Anterior cingulate cortex (tissue), 58 donors: Measurements from ENCODE around the gene FMR1NB.
A peak's percentile ranks its signal among the peaks of the same experiment; 100 is the strongest.

Experiments used
- DNase-seq, 58 donors: peaks; one replicate each; lab custom pipeline; 2025; lab: John Stamatoyannopoulos, UW

FMR1NB gene

GRCh38 chrX:147981038-147981752, at the start of gene FMR1NB:
FMR1NB (plus strand) TSS chrX:147981337; CDS start chrX:147981403, 66 bp downstream.
- DNase-seq, result no peak

GRCh38 chrX:147933815-147934214, 47.3 kb upstream of the FMR1NB start:
- no peak for DNase-seq

GRCh38 chrX:147935156-147935758, 45.9 kb upstream of the FMR1NB start:
- no peak for DNase-seq

GRCh38 chrX:147945286-147945685, 35.9 kb upstream of the FMR1NB start:
- no peak for DNase-seq

- DNase-seq, result no peak
Observed at GRCh38 chrX:147948531-147948930, 32.6 kb upstream of the FMR1NB start.

GRCh38 chrX:147950352-147950751, 30.8 kb upstream of the FMR1NB start:
- DNase-seq, result no peak

GRCh38 chrX:147953976-147954375, 27.2 kb upstream of the FMR1NB start:
- DNase-seq, result peak in 1 of 58 donors; percentile 1

GRCh38 chrX:147957291-147957690, 23.8 kb upstream of the FMR1NB start:
- no peak for DNase-seq

GRCh38 chrX:147958291-147958690, 22.8 kb upstream of the FMR1NB start:
- no peak for DNase-seq

GRCh38 chrX:147960722-147961121, 20.4 kb upstream of the FMR1NB start:
- DNase-seq, result no peak

- DNase-seq, result no peak
Observed at GRCh38 chrX:147962476-147962875, 18.7 kb upstream of the FMR1NB start.

GRCh38 chrX:147978931-147979330, 2.2 kb upstream of the FMR1NB start:
- DNase-seq, result no peak

- no peak for DNase-seq
Observed at GRCh38 chrX:148020329-148020728, 39.2 kb downstream of the FMR1NB start.

GRCh38 chrX:148024425-148025148, 43.5 kb downstream of the FMR1NB start:
- DNase-seq, result peak in 1 of 58 donors; percentile 0

GRCh38 chrX:148035380-148035779, 54.2 kb downstream of the FMR1NB start:
- DNase-seq, result no peak

- no peak for DNase-seq
Observed at GRCh38 chrX:148037020-148037419, 55.9 kb downstream of the FMR1NB start.

GRCh38 chrX:148043271-148043855, 62.2 kb downstream of the FMR1NB start:
- DNase-seq, result no peak

- DNase-seq, result no peak
Observed at GRCh38 chrX:148047200-148047599, 66.1 kb downstream of the FMR1NB start.

GRCh38 chrX:148049441-148049840, 68.3 kb downstream of the FMR1NB start:
- peak in 1 of 58 donors; percentile 1 for DNase-seq

GRCh38 chrX:148051973-148052372, 70.8 kb downstream of the FMR1NB start:
- DNase-seq, result no peak

- no peak for DNase-seq
Observed at GRCh38 chrX:148067285-148067684, 86.1 kb downstream of the FMR1NB start.
